GM23248 (cell line): ENCODE results near the gene PGGHG.
"Not testable (repeated sequence)": the region's sequence is repeated elsewhere in the genome, so short reads cannot be mapped to it uniquely, and the experiment has no call there.

Experiments used
- EZH2 ChIP-seq: fragments of 200-600 bp; sonication (generic); IDR thresholded peaks from 2 replicates; pipeline ENCODE4 v1.6.1; 2018; ENCODE audit warnings: antibody characterized with exemption, mild to moderate bottlenecking; ENCODE audit not compliant: insufficient read depth, poor library complexity, severe bottlenecking
- EZH2phosphoT487 ChIP-seq: fragments of 200-600 bp; sonication (generic); IDR thresholded peaks from 2 replicates; pipeline ENCODE4 v1.6.1; 2018; ENCODE audit warnings: antibody characterized with exemption, moderate library complexity, mild to moderate bottlenecking, low read depth; ENCODE audit not compliant: insufficient read depth

- not testable (repeated sequence) for TF ChIP-seq EZH2phosphoT487, EZH2
Observed at GRCh38 chr11:333616-334263, 44.8 kb downstream of the PGGHG start.
